Lower leg skin (tissue), 4 donors: ENCODE data around the gene MOBP. TPM values are rescaled to one million over a fixed set of nuclear protein-coding genes. Genes with fewer than 3 reads are reported as not detected.

ENCODE experiments used
- DNase-seq, 2 donors: peaks; one replicate each; pipeline ENCODE4 v3.0.0-alpha.2; 2019; ENCODE audit warnings: low spot score in 2 of 2
- H3K4me3 ChIP-seq: fragments of 200-600 bp; sonication (generic); 2 replicates; pipeline ENCODE4 v1.5.1; 2017; ENCODE audit warnings: mild to moderate bottlenecking, low read depth; ENCODE audit not compliant: poor library complexity, severe bottlenecking
- CTCF ChIP-seq, 3 donors: fragments of 450-650 bp; IDR thresholded peaks; one replicate each; pipeline ENCODE4 v1.5.1; 2016; ENCODE audit warnings: antibody characterized with exemption in 3 of 3, mild to moderate bottlenecking in 3 of 3, moderate library complexity in 2 of 3
- POLR2A ChIP-seq, 2 donors: fragments of 450-650 bp; IDR thresholded peaks; one replicate each; pipeline ENCODE4 v1.6.1; 2016 to 2017; ENCODE audit warnings: antibody characterized with exemption in 2 of 2, mild to moderate bottlenecking in 1 of 2, moderate library complexity in 1 of 2
- WGBS, 2 donors: methylation state at CpG; one replicate each; pipeline ENCODE4 v1.1.5; 2018; 5-methylcytosine and 5-hydroxymethylcytosine counted together
- intact Hi-C: fragments of 100-400 bp; cut with DNase I; formaldehyde crosslinking; loops from one replicate; pipeline ENCODE4 v1.15.0; 2023; ENCODE audit warnings: low total_unique reads
- total RNA-seq, 4 donors: library from RNA; depleted of rRNA; stranded (reverse); fragments of >200 nt; gene quantifications; one replicate each; pipeline ENCODE4 v1.1.0, GENCODE V29; 2016

Gene MOBP
- total RNA-seq, 4 donors from 2014 or later = 0.11 to 0.16 (median 0.13) TPM; not detected in 1

- DNase-seq = no peak
- intact Hi-C loops = no loop called here
- WGBS, 2 donors = 73 to 76% methylated on average over 11 of the region's 11 CpGs
- no peak overlapping the region for H3K4me3 ChIP-seq
- TF ChIP-seq POLR2A (IDR thresholded peaks at IDR 0.05) (no peak), CTCF (IDR thresholded peaks at IDR 0.05) (no peak)
Measured at GRCh38 chr3:39515681-39516441, 48.4 kb downstream of the MOBP start.

GRCh38 chr3:39519103-39519502, 51.6 kb downstream of the MOBP start:
- TF ChIP-seq CTCF (IDR thresholded peaks at IDR 0.05) (no peak), POLR2A (IDR thresholded peaks at IDR 0.05) (no peak)
- intact Hi-C loops = no loop called here
- no peak for DNase-seq
- 43 to 62% methylated on average over 2 of the region's 2 CpGs for WGBS, 2 donors
- H3K4me3 ChIP-seq = no peak overlapping the region

DNA sequence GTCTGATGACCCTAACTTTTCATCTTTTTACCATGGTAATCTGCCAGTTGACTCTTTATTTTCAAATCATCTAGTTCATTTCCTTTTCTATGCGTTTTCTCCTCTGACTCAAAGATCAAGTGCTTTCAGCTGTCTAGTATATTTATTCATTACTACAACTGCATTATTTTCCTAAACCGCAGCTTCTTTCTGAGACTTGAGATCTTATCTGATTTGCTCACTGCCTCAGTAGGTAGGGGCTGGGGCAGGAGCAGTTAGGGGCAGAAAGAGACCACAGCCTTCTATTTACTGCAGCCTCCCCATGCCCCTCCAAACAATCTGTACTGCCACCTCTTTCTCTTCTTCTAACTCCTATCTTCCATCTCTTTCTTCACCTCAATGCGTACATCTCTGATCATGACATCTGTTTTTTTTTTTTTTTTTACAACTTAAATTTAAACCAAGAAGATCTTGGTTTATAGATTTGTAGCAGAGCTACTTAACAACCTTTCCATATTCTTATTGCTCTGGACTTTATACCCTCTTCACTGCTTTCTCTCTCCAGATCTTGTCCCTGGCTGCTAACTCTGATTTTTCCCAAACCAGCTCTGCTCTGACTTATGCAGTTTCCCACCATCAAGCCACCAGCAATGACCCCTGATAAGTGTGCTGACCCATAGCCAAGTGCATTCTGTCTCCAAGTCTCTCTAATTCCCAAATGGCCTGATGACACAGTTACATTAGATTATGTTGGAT, 52.2 kb downstream of the MOBP start:
- no peak for DNase-seq
- TF ChIP-seq POLR2A (IDR thresholded peaks at IDR 0.05) = no peak
- TF ChIP-seq CTCF (IDR thresholded peaks at IDR 0.05) = no peak
- intact Hi-C loops = no loop called here
- no peak overlapping the region for H3K4me3 ChIP-seq
- WGBS, 2 donors = 38 to 45% methylated on average over 3 of the region's 3 CpGs

DNA sequence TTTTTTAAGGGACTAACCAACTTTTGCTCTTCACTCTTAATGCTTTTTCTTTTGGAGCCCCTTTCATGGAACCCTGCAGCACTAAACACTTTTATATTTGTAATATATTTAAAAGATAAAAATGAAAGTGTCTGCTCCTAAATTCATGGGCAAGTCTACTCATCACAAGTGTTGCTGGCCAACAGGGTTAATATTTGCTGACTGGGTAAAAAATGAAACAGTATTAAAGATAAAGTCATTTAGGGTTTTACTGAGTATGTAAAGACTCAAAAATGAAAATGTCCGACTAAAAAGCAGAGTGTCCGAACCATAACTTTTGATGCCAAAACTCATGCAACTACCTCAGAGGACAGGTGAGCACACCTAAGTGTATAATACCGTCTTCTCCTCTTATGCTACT, 54.0 kb downstream of the MOBP start:
- H3K4me3 ChIP-seq = no peak overlapping the region
- no peak for DNase-seq
- WGBS, 2 donors = 91 to 95% methylated on average over 3 of the region's 3 CpGs
- intact Hi-C loops = no loop called here
- TF ChIP-seq POLR2A (IDR thresholded peaks at IDR 0.05) (no peak), CTCF (IDR thresholded peaks at IDR 0.05) (no peak)

- TF ChIP-seq POLR2A (IDR thresholded peaks at IDR 0.05) (no peak), CTCF (IDR thresholded peaks at IDR 0.05) (no peak)
- WGBS, 2 donors = 71 to 91% methylated on average over 1 of the region's 1 CpG
Measured at GRCh38 chr3:39524107-39524506, 56.6 kb downstream of the MOBP start.

More at GRCh38 chr3:39524107-39524506, 56.6 kb downstream of the MOBP start:
- no peak overlapping the region for H3K4me3 ChIP-seq
- intact Hi-C loops = no loop called here
- DNase-seq = no peak
